ENCODE results near the gene MTREX. TPM values are rescaled to one million over a fixed set of nuclear protein-coding genes. Genes with fewer than 3 reads are reported as not detected.

Gene MTREX
- total and polyA plus RNA-seq, 2 of the 8 experiments (the other 6 are each of a cell fraction or from before 2014, with no cell fraction given): 16.0 to 130 TPM

DNA sequence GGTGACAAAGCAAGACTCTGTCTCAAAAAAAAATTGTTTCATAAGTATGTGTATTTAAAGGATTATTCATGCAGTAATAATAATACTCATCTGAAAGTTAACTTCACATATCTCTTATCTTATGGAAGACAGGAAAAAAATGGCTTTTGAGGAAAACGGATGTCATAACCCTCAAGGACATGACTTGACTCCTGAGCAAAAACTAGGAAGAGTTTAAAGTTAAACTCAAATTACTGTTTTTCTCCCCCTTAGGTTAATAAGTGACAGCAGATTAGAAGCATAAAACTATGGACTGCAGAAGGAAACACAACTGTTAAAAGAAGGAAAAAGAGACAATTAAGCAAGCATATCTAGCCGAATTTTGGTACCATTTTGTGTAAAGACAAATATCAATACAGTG is 16.8 kb upstream of the MTREX start:
- Histone ChIP-seq H2BK12ac (ENCODE audit: low read depth, low read length) (no peak overlapping the region), H2BK15ac (ENCODE audit: low read length) (no peak overlapping the region), H3K14ac (ENCODE audit: insufficient read length) (no peak overlapping the region), H3K56ac (replicated peaks; ENCODE audit: insufficient read length, low read depth, low read length) (no peak overlapping the region), H4K8ac (ENCODE audit: extremely low read depth, insufficient read depth, low read length) (no peak overlapping the region), H4K5ac (ENCODE audit: insufficient read length, low read depth, low read length) (no peak overlapping the region), H2BK5ac (ENCODE audit: low read depth, low read length) (no peak overlapping the region), H2AK5ac (ENCODE audit: low read depth, low read length) (no peak overlapping the region), H2BK120ac (replicated peaks; ENCODE audit: low read depth, low read length) (no peak overlapping the region), H3K9me3 (ENCODE audit: insufficient read depth in 2 of 2, low read depth in 1 of 2, low read length in 1 of 2) (no peaks in the 10 kb centered on the region), H3K79me1 (ENCODE audit: low read depth, low read length) (no peaks in the 10 kb centered on the region), H3K23ac (ENCODE audit: insufficient read length) (no peak overlapping the region), H3K79me2 (ENCODE audit: control insufficient read depth in 1 of 2, insufficient read depth in 2 of 2, low read length in 2 of 2) (no peaks in the 10 kb centered on the region), H3K4me1 (replicated peaks in 1 of 4; ENCODE audit: control insufficient read depth in 3 of 4, insufficient read depth in 4 of 4, low read length in 3 of 4) (no peaks in the 10 kb centered on the region), H3K27ac (ENCODE audit: low read depth, low read length) (no peak overlapping the region), H3K36me3 (ENCODE audit: control insufficient read depth in 2 of 4, insufficient read depth in 4 of 4, low read length in 3 of 4) (peaks cover 2 to 51% (median 15%) of the 10 kb centered on the region in 4 experiments; a peak in 7 of 8 replicates), H3K23me2 (ENCODE audit: low read depth, low read length) (no peaks in the 10 kb centered on the region), H3K27me3 (replicated peaks in 1 of 4; ENCODE audit: control insufficient read depth in 3 of 4, extremely low read depth in 1 of 4, insufficient read depth in 3 of 4, low read length in 3 of 4) (no peaks in the 10 kb centered on the region), H3K4ac (replicated peaks; ENCODE audit: insufficient read length, low read depth, low read length) (no peak overlapping the region), H4K20me1 (replicated peaks in 1 of 2; ENCODE audit: control insufficient read depth in 1 of 2, insufficient read depth in 2 of 2, low read length in 2 of 2) (no peaks in the 10 kb centered on the region), H4K91ac (replicated peaks; ENCODE audit: insufficient read length, low read length) (no peak overlapping the region), H3K18ac (ENCODE audit: extremely low read depth, low read length) (no peak overlapping the region), H3K4me2 (ENCODE audit: insufficient read depth in 1 of 2, low read depth in 2 of 2, low read length in 2 of 2) (no peak overlapping the region), H2BK20ac (ENCODE audit: low read length) (no peak overlapping the region), H3K4me3 (ENCODE audit: extremely low read depth in 1 of 4, insufficient read depth in 2 of 4, low read depth in 3 of 4, low read length in 4 of 4) (no peak overlapping the region), H2AFZ (ENCODE audit: low read length) (no peak overlapping the region), H3K9ac (replicated peaks in 1 of 4; ENCODE audit: extremely low read depth in 1 of 4, low read depth in 3 of 4, low read length in 3 of 4) (no peak overlapping the region)
- 86% methylated on average over 2 of the region's 2 CpGs; no CpG with 5 or more reads in 1 of the 2 experiments for WGBS, 2 experiments (ENCODE audit: extremely low coverage in 1 of 2, insufficient coverage in 1 of 2, insufficient read length in 1 of 2, insufficient replicate concordance in 2 of 2, low coverage in 1 of 2, low lambda C conversion rate in 2 of 2, missing lambda C conversion rate in 1 of 2)
- DNase-seq (ENCODE audit: low read depth in 1 of 2, low spot score in 2 of 2) (no peak), FAIRE-seq (no peak)
- CTCF ChIA-PET (ENCODE audit: partially characterized antibody): no interaction called here
- POLR2A ChIA-PET (ENCODE audit: partially characterized antibody): no interaction called here
- TF ChIP-seq TAF1 (IDR thresholded peaks at IDR 0.05; ENCODE audit: low read depth, low read length) (no peak), CEBPB (IDR thresholded peaks at IDR 0.05; ENCODE audit: low read depth, low read length) (no peak), SP2 (IDR thresholded peaks at IDR 0.05; ENCODE audit: low read length) (no peak), SIRT6 (IDR thresholded peaks at IDR 0.05; ENCODE audit: low read length) (no peak), CHD1 (IDR thresholded peaks at IDR 0.05; ENCODE audit: low read depth, low read length) (no peak), POU5F1 (IDR thresholded peaks at IDR 0.05; ENCODE audit: low read depth, low read length) (no peak), CHD2 (IDR thresholded peaks at IDR 0.05; ENCODE audit: low read length) (no peak), EP300 (IDR thresholded peaks at IDR 0.05; ENCODE audit: borderline replicate concordance in 1 of 2, low read depth in 2 of 2, low read length in 2 of 2) (no peak), SAP30 (IDR thresholded peaks at IDR 0.05; ENCODE audit: insufficient read depth, insufficient replicate concordance, low read length) (no peak), KDM4A (IDR thresholded peaks at IDR 0.05; ENCODE audit: low read depth, low read length, severe bottlenecking) (no peak)
- TF ChIP-seq, protein P1, sequence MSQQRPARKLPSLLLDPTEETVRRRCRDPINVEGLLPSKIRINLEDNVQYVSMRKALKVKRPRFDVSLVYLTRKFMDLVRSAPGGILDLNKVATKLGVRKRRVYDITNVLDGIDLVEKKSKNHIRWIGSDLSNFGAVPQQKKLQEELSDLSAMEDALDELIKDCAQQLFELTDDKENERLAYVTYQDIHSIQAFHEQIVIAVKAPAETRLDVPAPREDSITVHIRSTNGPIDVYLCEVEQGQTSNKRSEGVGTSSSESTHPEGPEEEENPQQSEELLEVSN (IDR thresholded peaks at IDR 0.05): no peak
- TF ChIP-seq, protein P2, sequence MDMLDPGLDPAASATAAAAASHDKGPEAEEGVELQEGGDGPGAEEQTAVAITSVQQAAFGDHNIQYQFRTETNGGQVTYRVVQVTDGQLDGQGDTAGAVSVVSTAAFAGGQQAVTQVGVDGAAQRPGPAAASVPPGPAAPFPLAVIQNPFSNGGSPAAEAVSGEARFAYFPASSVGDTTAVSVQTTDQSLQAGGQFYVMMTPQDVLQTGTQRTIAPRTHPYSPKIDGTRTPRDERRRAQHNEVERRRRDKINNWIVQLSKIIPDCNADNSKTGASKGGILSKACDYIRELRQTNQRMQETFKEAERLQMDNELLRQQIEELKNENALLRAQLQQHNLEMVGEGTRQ (IDR thresholded peaks at IDR 0.05; ENCODE audit: low read length): no peak
